A673 (cell line): ENCODE measurements around the gene AATF.

Experiments used
- CTCF ChIP-seq: fragments of 300-800, 200-600 bp; sonication (generic); conservative IDR thresholded peaks from 2 replicates; pipeline ENCODE4 v1.5.1; 2017; ENCODE audit warnings: low read depth, mild to moderate bottlenecking, antibody characterized with exemption, low read length, moderate library complexity, mixed read lengths
- EZH2 ChIP-seq: fragments of 200-600 bp; sonication (generic); IDR thresholded peaks from 2 replicates; pipeline ENCODE4 v1.6.1; 2017; ENCODE audit warnings: borderline replicate concordance, low read depth, mild to moderate bottlenecking, mixed read lengths, antibody characterized with exemption, low read length; ENCODE audit not compliant: poor library complexity, severe bottlenecking

- TF ChIP-seq CTCF (no peak), EZH2 (no peak)
Measured at GRCh38 chr17:36910513-36910912, 38.2 kb upstream of the AATF start.
